OCI-LY7 (cell line): ENCODE data around the gene ATG4C. TPM values are rescaled to one million over a fixed set of nuclear protein-coding genes. Genes with fewer than 3 reads are reported as not detected.

Experiments
- BruUV-seq: library from RNA; stranded (reverse); fragments of 400-500 nt; replicated peaks from 2 replicates; lab custom pipeline; 2021; lab: Mats Ljungman, UMichigan
- CTCF ChIA-PET: fragments of 300-600 bp; sonication (Branson Sonifier 250); formaldehyde crosslinking; loops from one replicate; lab custom pipeline; 2022; ENCODE audit warnings: antibody characterized with exemption; ENCODE audit not compliant: unreplicated experiment; lab: Charles Lee
- POLR2A ChIA-PET: fragments of 300-600 bp; sonication (Branson Sonifier 250); formaldehyde crosslinking; loops from one replicate; lab custom pipeline; 2022; ENCODE audit warnings: antibody characterized with exemption; lab: Charles Lee
- DNase-seq: peaks from one replicate; pipeline ENCODE4 v3.0.0-alpha.2; 2015; ENCODE audit warnings: low spot score
- H2AFZ ChIP-seq: fragments of 200-600 bp; sonication (generic), shearing (Covaris generic); 2 replicates; pipeline ENCODE4 v1.6.1; 2014; ENCODE audit warnings: mild to moderate bottlenecking, antibody characterized with exemption, low read length, moderate library complexity
- H3K27ac ChIP-seq: fragments of 200-600 bp; sonication (generic); 2 replicates; pipeline ENCODE4 v1.5.1; 2014; ENCODE audit warnings: mixed run types, low read depth, mild to moderate bottlenecking, moderate library complexity, low read length, inconsistent platforms; ENCODE audit not compliant: poor library complexity, severe bottlenecking
- H3K36me3 ChIP-seq: fragments of 200-600 bp; sonication (generic); 2 replicates; pipeline ENCODE4 v1.6.1; 2014; ENCODE audit warnings: mild to moderate bottlenecking, antibody characterized with exemption, low read length, moderate library complexity, mixed read lengths; ENCODE audit not compliant: insufficient read depth
- H3K4me1 ChIP-seq: fragments of 200-600 bp; sonication (generic); 2 replicates; pipeline ENCODE4 v1.5.1; 2014; ENCODE audit warnings: mild to moderate bottlenecking, low read length; ENCODE audit not compliant: insufficient read depth, poor library complexity, severe bottlenecking
- H3K4me2 ChIP-seq: fragments of 200-600 bp; sonication (generic); 2 replicates; pipeline ENCODE4 v1.6.1; 2014; ENCODE audit warnings: mild to moderate bottlenecking, low read length
- H3K4me3 ChIP-seq: fragments of 200-600 bp; sonication (generic); 2 replicates; pipeline ENCODE4 v1.5.1; 2014; ENCODE audit warnings: mild to moderate bottlenecking, low read depth, low read length; ENCODE audit not compliant: poor library complexity, severe bottlenecking
- H3K79me2 ChIP-seq: fragments of 200-600 bp; sonication (generic); 2 replicates; pipeline ENCODE4 v1.6.1; 2016; ENCODE audit warnings: low read depth, mild to moderate bottlenecking, low read length, moderate library complexity, mixed read lengths; ENCODE audit not compliant: insufficient read depth
- H3K9me2 ChIP-seq: fragments of 200-600 bp; sonication (generic); 2 replicates; pipeline ENCODE4 v1.6.1; 2016; ENCODE audit warnings: mild to moderate bottlenecking, low read length, mixed read lengths; ENCODE audit not compliant: insufficient read depth
- H3K9me3 ChIP-seq: fragments of 200-600 bp; sonication (generic); 2 replicates; pipeline ENCODE4 v1.6.1; 2014; ENCODE audit warnings: mild to moderate bottlenecking, mixed run types, low read length, mixed read lengths
- H4K20me1 ChIP-seq: fragments of 200-600 bp; sonication (generic); 2 replicates; pipeline ENCODE4 v1.6.1; 2014; ENCODE audit warnings: mild to moderate bottlenecking, antibody characterized with exemption, low read length, moderate library complexity, mixed read lengths; ENCODE audit not compliant: insufficient read depth
- EZH2phosphoT487 ChIP-seq: fragments of 200-600 bp; sonication (generic); IDR thresholded peaks from 2 replicates; pipeline ENCODE4 v1.6.1; 2018; ENCODE audit warnings: low read depth, borderline replicate concordance, mild to moderate bottlenecking, mixed run types, antibody characterized with exemption, low read length, moderate library complexity, mixed read lengths
- intact Hi-C: fragments of 100-400 bp; cut with micrococcal nuclease; formaldehyde crosslinking; loops from one replicate; pipeline ENCODE4 v1.10.0; 2022; ENCODE audit not compliant: unreplicated experiment
- total RNA-seq, 2 experiments: library from RNA; depleted of rRNA in 1 of 2; stranded (reverse); fragments of >200 nt in 1 of 2; shearing (Covaris generic) in 1 of 2; gene quantifications; 2 replicates each; pipeline ENCODE4 v1.2.3, GENCODE V29; 2014 to 2022
- TF ChIP-seq, protein P1 (sequence below): fragments of 200-600 bp; sonication (generic); conservative IDR thresholded peaks from 2 replicates; pipeline ENCODE4 v1.5.1; 2014; ENCODE audit warnings: mild to moderate bottlenecking, antibody characterized with exemption, low read length, moderate library complexity, mixed read lengths

ATG4C gene
- total RNA-seq, 2 experiments from 2014 or later: 7.3 to 15.2 TPM

DNA sequence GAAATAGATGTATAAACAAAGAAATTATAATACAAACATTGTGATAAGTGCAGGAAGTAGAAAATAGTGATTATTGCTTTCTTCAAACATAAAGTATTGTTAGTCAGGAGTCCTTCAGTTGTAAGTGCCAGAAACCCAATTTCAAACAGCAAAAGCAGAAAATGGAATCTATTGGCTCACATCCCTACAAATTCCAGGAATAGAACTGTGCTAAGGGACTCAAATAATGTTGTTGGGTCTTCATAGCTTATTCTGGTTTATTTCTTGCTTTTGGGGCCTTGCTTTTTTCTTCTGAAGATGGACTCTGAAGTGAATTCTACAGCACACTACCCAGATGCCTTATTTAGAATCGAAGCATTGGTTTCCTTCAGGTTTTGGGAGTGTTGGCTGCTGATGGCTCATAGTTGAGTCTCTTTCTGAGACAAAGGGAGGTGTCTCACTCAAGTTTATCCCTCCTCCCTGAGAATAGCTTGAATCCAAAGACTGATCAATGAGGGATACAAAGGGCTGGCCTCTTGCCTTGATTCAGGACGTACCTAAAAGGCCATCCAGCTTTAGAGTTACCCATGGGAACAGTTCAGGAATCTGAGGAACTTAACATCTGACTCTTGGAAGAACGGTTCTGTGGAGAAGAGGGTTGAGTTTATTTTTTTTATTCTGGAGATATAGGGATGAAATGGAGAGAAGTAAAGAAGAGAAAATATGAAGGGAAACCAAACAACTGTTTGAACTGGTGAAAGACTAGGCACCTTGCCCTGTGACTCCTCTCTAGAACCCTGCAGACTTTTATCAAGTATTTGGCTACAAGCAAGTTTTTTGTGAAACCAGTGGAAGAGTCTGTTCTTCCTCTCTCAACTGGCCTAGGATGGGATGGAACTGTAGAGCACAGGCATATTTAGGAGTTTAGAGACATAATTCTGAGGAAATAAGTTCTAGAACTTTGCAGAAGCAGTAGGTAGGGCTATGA, 39.0 kb upstream of the ATG4C start:
- Histone ChIP-seq H3K4me3 (no peak overlapping the region), H3K9me2 (no peaks in the 10 kb centered on the region), H3K27ac (no peak overlapping the region), H4K20me1 (no peaks in the 10 kb centered on the region; the same call in 1 of the 2 replicates), H3K36me3 (no peaks in the 10 kb centered on the region), H3K79me2 (no peaks in the 10 kb centered on the region), H3K9me3 (no peaks in the 10 kb centered on the region), H2AFZ (no peak overlapping the region), H3K4me1 (no peaks in the 10 kb centered on the region), H3K4me2 (no peak overlapping the region)
- TF ChIP-seq, protein P1, sequence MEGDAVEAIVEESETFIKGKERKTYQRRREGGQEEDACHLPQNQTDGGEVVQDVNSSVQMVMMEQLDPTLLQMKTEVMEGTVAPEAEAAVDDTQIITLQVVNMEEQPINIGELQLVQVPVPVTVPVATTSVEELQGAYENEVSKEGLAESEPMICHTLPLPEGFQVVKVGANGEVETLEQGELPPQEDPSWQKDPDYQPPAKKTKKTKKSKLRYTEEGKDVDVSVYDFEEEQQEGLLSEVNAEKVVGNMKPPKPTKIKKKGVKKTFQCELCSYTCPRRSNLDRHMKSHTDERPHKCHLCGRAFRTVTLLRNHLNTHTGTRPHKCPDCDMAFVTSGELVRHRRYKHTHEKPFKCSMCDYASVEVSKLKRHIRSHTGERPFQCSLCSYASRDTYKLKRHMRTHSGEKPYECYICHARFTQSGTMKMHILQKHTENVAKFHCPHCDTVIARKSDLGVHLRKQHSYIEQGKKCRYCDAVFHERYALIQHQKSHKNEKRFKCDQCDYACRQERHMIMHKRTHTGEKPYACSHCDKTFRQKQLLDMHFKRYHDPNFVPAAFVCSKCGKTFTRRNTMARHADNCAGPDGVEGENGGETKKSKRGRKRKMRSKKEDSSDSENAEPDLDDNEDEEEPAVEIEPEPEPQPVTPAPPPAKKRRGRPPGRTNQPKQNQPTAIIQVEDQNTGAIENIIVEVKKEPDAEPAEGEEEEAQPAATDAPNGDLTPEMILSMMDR: no peak
- no peak for TF ChIP-seq EZH2phosphoT487
- no TSS peak for BruUV-seq
- intact Hi-C loops: loop anchor here (10.0 kb wide), 1 partner anchor 340 kb away; no protein-coding TSS in a partner anchor
- CTCF ChIA-PET: no interaction called here
- no peak for DNase-seq
- POLR2A ChIA-PET: interaction anchor here (0.6 to 1.0 kb wide), 3 partner anchors 39 to 239 kb away, joined by 3 read pairs; partner anchors contain the start of gene ATG4C

DNA sequence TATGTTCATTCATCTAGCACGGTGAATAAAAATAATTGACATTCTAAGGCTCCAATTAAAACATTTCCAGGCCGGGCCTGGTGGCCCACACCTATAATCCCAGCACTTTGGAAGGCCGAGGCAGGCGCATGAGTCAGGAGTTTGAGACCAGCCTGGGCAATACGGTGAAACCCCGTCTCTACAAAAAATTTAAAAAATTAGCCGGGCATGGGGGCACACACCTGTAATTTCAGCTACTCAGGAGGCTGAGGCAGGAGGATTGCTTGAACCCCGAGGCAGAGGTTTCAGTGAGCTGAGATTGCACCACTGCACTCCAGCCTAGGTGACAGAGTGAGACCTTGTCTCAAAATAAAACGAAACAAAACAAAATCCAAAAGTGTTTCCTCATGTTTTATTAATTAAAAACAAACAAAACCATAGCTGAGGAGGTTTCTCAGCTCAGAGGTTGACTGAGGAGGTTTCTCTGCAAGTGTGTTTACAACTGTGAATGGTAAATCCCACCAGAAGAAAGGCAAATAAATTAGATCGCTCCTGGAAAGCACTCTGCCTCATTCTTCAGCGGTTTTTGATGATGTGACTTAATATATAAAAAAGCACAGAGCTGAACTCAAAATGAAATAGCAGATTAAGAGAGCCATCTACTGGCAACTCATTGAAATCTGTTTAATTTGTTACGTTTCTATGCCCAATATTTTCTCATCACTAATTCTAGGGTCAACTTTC, 37.7 kb upstream of the ATG4C start:
- no peaks in the 10 kb centered on the region for H3K9me3 ChIP-seq
- H3K4me1 ChIP-seq: no peaks in the 10 kb centered on the region
- no peaks in the 10 kb centered on the region; the same call in 1 of the 2 replicates for H4K20me1 ChIP-seq
- TF ChIP-seq, protein P1: peak; percentile 84
- no peak for TF ChIP-seq EZH2phosphoT487
- CTCF ChIA-PET: interaction anchor here (1.0 to 1.1 kb wide), 2 partner anchors 11 to 216 kb away, joined by 3 to 4 read pairs; no protein-coding TSS in a partner anchor
- no peak overlapping the region for H3K27ac ChIP-seq
- no peaks in the 10 kb centered on the region for H3K79me2 ChIP-seq
- H3K36me3 ChIP-seq: no peaks in the 10 kb centered on the region
- no peaks in the 10 kb centered on the region for H3K9me2 ChIP-seq
- intact Hi-C loops: loop anchor here (1.0 to 10.0 kb wide), 3 partner anchors 216 to 571 kb away; no protein-coding TSS in a partner anchor
- no peak overlapping the region for H3K4me2 ChIP-seq
- no peak overlapping the region for H2AFZ ChIP-seq
- no TSS peak for BruUV-seq
- DNase-seq: peak; percentile 50
- POLR2A ChIA-PET: interaction anchor here (0.6 to 1.2 kb wide), 5 partner anchors 19 to 200 kb away, joined by 3 to 4 read pairs (median 4); partner anchors contain the start of gene ATG4C
- H3K4me3 ChIP-seq: no peak overlapping the region
